Ovary (tissue), 9 donors: Measurements from ENCODE around the gene OR2Z1. TPM values are rescaled to one million over a fixed set of nuclear protein-coding genes. Genes with fewer than 3 reads are reported as not detected.

Experiments
- DNase-seq, 5 donors: peaks; one replicate each; pipeline ENCODE4 v3.0.0-alpha.2; 2019 to 2020
- H3K27ac ChIP-seq, 2 donors: fragments of 200-600 bp; one replicate each; pipeline versions ENCODE4 v1.5.1 to v1.8.0; 2019 to 2022
- H3K27me3 ChIP-seq: fragments of 200-600 bp; one replicate; pipeline ENCODE4 v1.8.0; 2022
- H3K36me3 ChIP-seq: fragments of 200-600 bp; sonication (generic); one replicate; pipeline ENCODE4 v1.5.1; 2019
- H3K4me1 ChIP-seq: one replicate; pipeline ENCODE4 v1.8.1; 2013; ENCODE audit warnings: mild to moderate bottlenecking, moderate library complexity; ENCODE audit not compliant: insufficient read depth
- H3K4me3 ChIP-seq: fragments of 200-600 bp; sonication (generic); one replicate; pipeline ENCODE4 v1.5.1; 2017
- H3K9me3 ChIP-seq, 2 donors: fragments of 200-600 bp in 1 of 2; sonication (generic) in 1 of 2; one replicate each; pipeline versions ENCODE4 v1.5.1 to v1.8.1; 2013 to 2019; ENCODE audit warnings: mild to moderate bottlenecking in 1 of 2, moderate library complexity in 1 of 2
- EP300 ChIP-seq: sonication (generic); formaldehyde crosslinking; IDR thresholded peaks from one replicate; pipeline ENCODE4 v1.6.1; 2017; ENCODE audit warnings: antibody characterized with exemption
- POLR2A ChIP-seq: fragments of 450-650 bp; IDR thresholded peaks from one replicate; pipeline ENCODE4 v1.6.1; 2017; ENCODE audit warnings: antibody characterized with exemption, mild to moderate bottlenecking, moderate library complexity
- WGBS, 3 donors: extraction: QIAGEN DNeasy Blood & Tissue Kit in 1 of 3; methylation state at CpG; one replicate each; pipeline versions ENCODE4 v1.1.5 to v1.1.7; 2013 to 2017; 5-methylcytosine and 5-hydroxymethylcytosine counted together
- intact Hi-C, 4 donors: fragments of 100-400 bp; cut with DNase I; formaldehyde crosslinking; loops; one replicate each; pipeline versions ENCODE4 v1.11.0 to v1.15.1; 2022 to 2023
- polyA plus RNA-seq, 2 donors: library from polyadenylated mRNA; stranded (reverse); fragments of 200-250 nt in 1 of 2; fragments of 350-450 nt in 1 of 2; fragmentation: Illumina TruSeq in 1 of 2; extraction: RNeasy Lipid Tissue Mini Kit (QIAGEN cat#74804) in 1 of 2; gene quantifications; one replicate each; pipeline ENCODE4 v1.2.3, GENCODE V29; 2013 to 2014
- total RNA-seq, 7 donors: library from RNA; depleted of rRNA in 2 of 7; stranded (reverse); fragments of >200 nt in 2 of 7; fragmentation: NEBNext Ultra II Directional in 3 of 7; extraction: Animal tissue kit (Norgen Biotek cat#: 25700) in 3 of 7; gene quantifications; one replicate each; pipeline versions ENCODE4 v1.1.0 to v1.2.4, GENCODE V29; 2016 to 2023
- TF ChIP-seq, protein P1 (sequence below), 3 donors: fragments of 450-650 bp in 2 of 3; fragments of 200-600 bp in 1 of 3; IDR thresholded peaks; one replicate each; pipeline versions ENCODE4 v1.5.1 to v1.8.0; 2016 to 2022; ENCODE audit warnings: antibody characterized with exemption in 3 of 3, mild to moderate bottlenecking in 1 of 3
- donor health status: DM: no; HTN: no; CAD: no; lungs with moderate emphysema.
- donor health status: DM: no; HTN: no; CAD: no.
- donor health status: Bipolar disorder and iron deficiency.
- donor health status: DM: yes; HTN: yes; CAD: no.
- donor health status: DM: no; HTN: no; CAD: no.
- donor health status: DM: yes; HTN: yes; CAD: no.

Gene OR2Z1
- total and polyA plus RNA-seq, 9 donors: not detected

DNA sequence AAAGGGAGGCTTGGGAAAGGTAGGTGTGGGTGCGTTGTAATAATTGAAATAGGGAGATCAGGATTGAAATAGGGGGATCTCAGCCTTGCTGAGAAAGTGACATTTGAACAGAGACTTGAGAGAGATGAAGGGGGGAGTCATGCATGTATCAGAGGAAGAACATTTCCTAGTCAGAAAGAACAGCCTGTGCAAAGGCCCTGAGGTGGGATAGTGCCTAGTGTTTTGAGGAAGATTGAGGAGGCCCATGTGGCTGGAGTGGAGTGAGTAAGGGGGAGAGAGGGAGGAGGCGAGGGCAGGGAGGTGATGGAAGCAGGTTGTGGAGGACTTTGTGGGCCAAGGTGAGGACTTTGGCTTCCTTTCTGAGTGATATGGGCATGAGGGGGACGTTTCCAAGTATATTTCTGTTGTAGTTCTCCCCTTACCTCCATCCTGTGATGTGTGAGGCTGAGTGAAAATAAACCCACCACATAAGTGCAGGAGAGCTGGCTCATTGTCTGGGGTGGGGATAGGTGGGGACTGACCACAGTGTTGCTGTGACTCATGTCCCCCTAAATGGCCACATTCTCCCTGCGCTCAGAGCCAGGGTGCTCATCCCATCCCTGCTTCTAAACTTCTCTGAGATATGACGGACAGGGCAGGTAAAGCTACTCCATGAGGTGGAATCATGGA, 40.6 kb upstream of the OR2Z1 start:
- no peaks in the 10 kb centered on the region for H3K4me1 ChIP-seq
- WGBS, 3 donors: 66 to 74% (median 70%) methylated on average over 5 of the region's 5 CpGs
- TF ChIP-seq POLR2A: no peak
- TF ChIP-seq EP300: no peak
- TF ChIP-seq, protein P1, sequence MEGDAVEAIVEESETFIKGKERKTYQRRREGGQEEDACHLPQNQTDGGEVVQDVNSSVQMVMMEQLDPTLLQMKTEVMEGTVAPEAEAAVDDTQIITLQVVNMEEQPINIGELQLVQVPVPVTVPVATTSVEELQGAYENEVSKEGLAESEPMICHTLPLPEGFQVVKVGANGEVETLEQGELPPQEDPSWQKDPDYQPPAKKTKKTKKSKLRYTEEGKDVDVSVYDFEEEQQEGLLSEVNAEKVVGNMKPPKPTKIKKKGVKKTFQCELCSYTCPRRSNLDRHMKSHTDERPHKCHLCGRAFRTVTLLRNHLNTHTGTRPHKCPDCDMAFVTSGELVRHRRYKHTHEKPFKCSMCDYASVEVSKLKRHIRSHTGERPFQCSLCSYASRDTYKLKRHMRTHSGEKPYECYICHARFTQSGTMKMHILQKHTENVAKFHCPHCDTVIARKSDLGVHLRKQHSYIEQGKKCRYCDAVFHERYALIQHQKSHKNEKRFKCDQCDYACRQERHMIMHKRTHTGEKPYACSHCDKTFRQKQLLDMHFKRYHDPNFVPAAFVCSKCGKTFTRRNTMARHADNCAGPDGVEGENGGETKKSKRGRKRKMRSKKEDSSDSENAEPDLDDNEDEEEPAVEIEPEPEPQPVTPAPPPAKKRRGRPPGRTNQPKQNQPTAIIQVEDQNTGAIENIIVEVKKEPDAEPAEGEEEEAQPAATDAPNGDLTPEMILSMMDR (IDR thresholded peaks at IDR 0.05): no peak
- intact Hi-C loops: no loop called here
- no peak overlapping the region for H3K4me3 ChIP-seq
- H3K36me3 ChIP-seq: no peaks in the 10 kb centered on the region
- no peaks in the 10 kb centered on the region for H3K27me3 ChIP-seq
- no peak overlapping the region for H3K27ac ChIP-seq
- no peak for DNase-seq
- no peaks in the 10 kb centered on the region for H3K9me3 ChIP-seq

DNA sequence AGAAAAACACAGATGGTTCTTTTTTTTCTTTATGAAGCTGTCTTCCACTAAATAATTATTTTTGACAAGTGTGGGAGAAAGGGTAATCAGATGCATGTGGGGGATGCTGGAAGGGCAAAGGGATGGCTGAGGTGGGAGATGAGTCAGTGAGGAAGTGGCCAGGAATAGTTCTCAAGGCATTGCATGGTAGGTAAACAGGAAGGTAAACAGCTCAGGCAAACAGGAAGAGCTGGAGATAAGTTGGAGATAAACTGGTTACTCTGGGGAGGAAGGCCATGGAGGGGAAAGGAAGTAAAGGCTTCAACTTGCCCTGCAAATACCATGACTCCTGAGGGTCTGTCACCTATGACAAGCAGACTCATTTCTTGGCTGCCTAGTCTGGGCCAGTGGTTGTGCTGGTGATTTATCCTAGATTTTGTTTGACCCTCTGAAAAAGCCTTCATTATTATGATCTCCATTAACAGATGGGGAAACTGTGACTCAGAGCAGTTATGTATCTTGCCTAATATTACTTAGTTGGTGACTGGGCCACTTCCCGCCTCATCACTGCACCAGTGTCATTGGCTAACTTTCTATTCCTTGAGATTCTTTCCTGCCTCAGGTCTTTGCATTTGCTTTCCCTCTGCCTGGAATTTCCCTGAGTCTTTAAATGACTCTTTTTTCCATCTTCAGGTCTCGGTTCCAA, 39.9 kb upstream of the OR2Z1 start:
- Histone ChIP-seq H3K36me3 (no peaks in the 10 kb centered on the region), H3K4me1 (no peaks in the 10 kb centered on the region), H3K4me3 (no peak overlapping the region), H3K27me3 (no peaks in the 10 kb centered on the region), H3K9me3 (no peaks in the 10 kb centered on the region), H3K27ac (no peak overlapping the region)
- intact Hi-C loops: no loop called here
- no peak for DNase-seq
- WGBS, 3 donors: 70 to 74% (median 72%) methylated on average over 2 of the region's 2 CpGs
- no peak for TF ChIP-seq EP300
- TF ChIP-seq, protein P1 (IDR thresholded peaks at IDR 0.05): no peak
- TF ChIP-seq POLR2A: no peak

DNA sequence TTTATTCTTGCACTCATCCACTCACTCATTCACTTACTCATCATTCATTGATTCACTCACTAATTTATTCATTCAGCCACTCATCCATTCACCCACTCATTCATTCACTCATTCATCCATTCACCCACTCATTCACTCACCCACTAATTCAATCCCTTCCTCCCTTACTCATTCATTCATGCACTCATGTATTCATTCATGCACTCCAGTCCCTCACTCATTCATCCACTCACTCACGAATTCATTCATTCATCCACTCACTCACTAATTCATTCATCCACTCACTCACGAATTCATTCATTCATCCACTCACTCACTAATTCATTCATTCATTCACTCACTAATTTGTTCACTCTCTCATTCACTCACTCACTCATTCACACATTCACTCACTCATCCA, 39.0 kb upstream of the OR2Z1 start:
- 30 to 57% (median 42%) methylated on average over 2 of the region's 2 CpGs for WGBS, 3 donors
- TF ChIP-seq, protein P1 (IDR thresholded peaks at IDR 0.05): no peak
- no peak for DNase-seq
- H3K9me3 ChIP-seq: no peaks in the 10 kb centered on the region
- no peak overlapping the region for H3K27ac ChIP-seq
- H3K27me3 ChIP-seq: no peaks in the 10 kb centered on the region
- H3K36me3 ChIP-seq: no peaks in the 10 kb centered on the region
- no peak overlapping the region for H3K4me3 ChIP-seq
- intact Hi-C loops: no loop called here
- H3K4me1 ChIP-seq: no peaks in the 10 kb centered on the region

DNA sequence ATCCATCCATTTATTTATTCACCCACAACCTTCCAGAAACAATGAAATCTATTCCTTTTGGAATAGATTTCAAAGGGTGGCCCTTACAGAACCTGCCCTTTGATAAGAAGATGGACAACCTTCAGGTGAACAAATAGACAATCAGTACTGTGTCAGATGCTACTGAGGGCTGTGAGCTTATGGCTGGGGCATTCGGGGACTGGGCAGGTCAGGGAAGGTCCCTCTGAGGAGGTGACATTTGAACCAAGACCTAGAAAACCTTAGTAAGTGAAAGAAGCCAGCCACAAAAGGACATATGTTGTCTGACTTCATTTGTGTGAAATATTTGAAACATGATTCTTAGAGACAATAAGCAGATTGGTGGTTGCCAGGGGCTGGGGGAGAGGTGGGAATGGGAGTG, 38.5 kb upstream of the OR2Z1 start:
- TF ChIP-seq, protein P1 (IDR thresholded peaks at IDR 0.05): no peak
- TF ChIP-seq EP300 (no peak), POLR2A (no peak)
- Histone ChIP-seq H3K4me1 (no peaks in the 10 kb centered on the region), H3K27ac (no peak overlapping the region), H3K36me3 (no peaks in the 10 kb centered on the region), H3K4me3 (no peak overlapping the region), H3K27me3 (no peaks in the 10 kb centered on the region), H3K9me3 (no peaks in the 10 kb centered on the region)
- 49 to 70% (median 61%) methylated on average over 1 of the region's 1 CpG for WGBS, 3 donors
- no peak for DNase-seq
- intact Hi-C loops: no loop called here
